Mesenchymal stem cell (in vitro differentiated cells and primary cell): ENCODE measurements around the gene SH3TC2.

ENCODE experiments used
- DNase-seq: peaks from one replicate; pipeline ENCODE4 v3.0.0-alpha.2; 2013
- H2AFZ ChIP-seq: one replicate; pipeline ENCODE4 v1.6.1; 2013; ENCODE audit warnings: low read depth, mild to moderate bottlenecking, control low read depth, inconsistent platforms, low read length, moderate library complexity
- H2AK5ac ChIP-seq: 2 replicates; pipeline ENCODE4 v1.6.1; 2013; ENCODE audit warnings: low read length, moderate library complexity, mild to moderate bottlenecking, inconsistent platforms; ENCODE audit not compliant: severe bottlenecking
- H2BK120ac ChIP-seq: one replicate; pipeline ENCODE4 v1.6.1; 2013; ENCODE audit warnings: low read depth, mild to moderate bottlenecking, inconsistent platforms, low read length, moderate library complexity
- H2BK12ac ChIP-seq, 2 experiments: one replicate each; pipeline ENCODE4 v1.6.1; 2013; ENCODE audit warnings: inconsistent platforms in 2 of 2, low read length in 2 of 2, mild to moderate bottlenecking in 2 of 2, moderate library complexity in 2 of 2, control low read depth in 1 of 2
- H2BK15ac ChIP-seq: one replicate; pipeline ENCODE4 v1.6.1; 2013; ENCODE audit warnings: mild to moderate bottlenecking, low read depth, inconsistent platforms; ENCODE audit not compliant: poor library complexity, severe bottlenecking
- H2BK5ac ChIP-seq: 2 replicates; pipeline ENCODE4 v1.6.1; 2013; ENCODE audit warnings: low read depth, mild to moderate bottlenecking, low read length, control low read depth, inconsistent platforms; ENCODE audit not compliant: poor library complexity, severe bottlenecking
- H3K14ac ChIP-seq, 2 experiments: one replicate each; pipeline ENCODE4 v1.6.1; 2013; ENCODE audit warnings: inconsistent platforms in 2 of 2, low read length in 2 of 2, control low read depth in 1 of 2, mild to moderate bottlenecking in 1 of 2, moderate library complexity in 1 of 2
- H3K18ac ChIP-seq, 2 experiments: one replicate each; pipeline ENCODE4 v1.6.1; 2013; ENCODE audit warnings: inconsistent platforms in 2 of 2, low read length in 2 of 2, control low read depth in 1 of 2, low read depth in 1 of 2, mild to moderate bottlenecking in 1 of 2
- H3K23ac ChIP-seq, 2 experiments: one replicate each; pipeline ENCODE4 v1.6.1; 2013; ENCODE audit warnings: inconsistent platforms in 2 of 2, low read length in 2 of 2, mild to moderate bottlenecking in 2 of 2, moderate library complexity in 2 of 2, control low read depth in 1 of 2
- H3K27ac ChIP-seq: 2 replicates; pipeline ENCODE4 v1.5.1; 2013; ENCODE audit warnings: mild to moderate bottlenecking, moderate library complexity, low read length, control low read depth, inconsistent platforms; ENCODE audit not compliant: poor library complexity, severe bottlenecking
- H3K27me3 ChIP-seq, 2 experiments: 2 replicates each; pipeline versions ENCODE4 v1.6.1 to v1.7.0; 2013; ENCODE audit warnings: low read length in 2 of 2, mild to moderate bottlenecking in 2 of 2, moderate library complexity in 2 of 2, control low read depth in 1 of 2, inconsistent platforms in 1 of 2; ENCODE audit not compliant: control insufficient read depth in 1 of 2, insufficient read depth in 1 of 2
- H3K36me3 ChIP-seq, 2 experiments: 2 replicates each; pipeline versions ENCODE4 v1.6.1 to v1.7.0; 2013; ENCODE audit warnings: low read length in 2 of 2, control low read depth in 1 of 2, inconsistent platforms in 1 of 2, low read depth in 1 of 2, mild to moderate bottlenecking in 1 of 2; ENCODE audit not compliant: insufficient read depth in 2 of 2, control insufficient read depth in 1 of 2
- H3K4ac ChIP-seq, 2 experiments: one replicate each; pipeline ENCODE4 v1.6.1; 2013; ENCODE audit warnings: inconsistent platforms in 2 of 2, low read length in 2 of 2, mild to moderate bottlenecking in 2 of 2, moderate library complexity in 2 of 2, control low read depth in 1 of 2, low read depth in 1 of 2
- H3K4me1 ChIP-seq: 2 replicates; pipeline ENCODE4 v1.6.1; 2013; ENCODE audit warnings: low read depth, low read length, control low read depth; ENCODE audit not compliant: control insufficient read depth, insufficient read depth
- H3K4me2 ChIP-seq: 2 replicates; pipeline ENCODE4 v1.6.1; 2013; ENCODE audit warnings: low read length, mild to moderate bottlenecking, inconsistent platforms; ENCODE audit not compliant: poor library complexity, severe bottlenecking
- H3K4me3 ChIP-seq, 2 experiments: 2 replicates each; pipeline versions ENCODE4 v1.5.1 to v1.7.0; 2013; ENCODE audit warnings: low read length in 2 of 2, mild to moderate bottlenecking in 2 of 2, control low read depth in 1 of 2, low read depth in 1 of 2; ENCODE audit not compliant: insufficient read depth in 1 of 2
- H3K79me1 ChIP-seq: replicated peaks from 2 replicates; pipeline ENCODE4 v1.6.1; 2013; ENCODE audit warnings: mild to moderate bottlenecking, control low read depth, low read length, inconsistent platforms; ENCODE audit not compliant: poor library complexity, severe bottlenecking
- H3K9ac ChIP-seq: 2 replicates; pipeline ENCODE4 v1.7.0; 2013; ENCODE audit warnings: mild to moderate bottlenecking, low read length, moderate library complexity
- H3K9me3 ChIP-seq: 2 replicates; pipeline ENCODE4 v1.7.0; 2013; ENCODE audit warnings: mild to moderate bottlenecking, low read length; ENCODE audit not compliant: control insufficient read depth
- H4K8ac ChIP-seq: one replicate; pipeline ENCODE4 v1.6.1; 2013; ENCODE audit warnings: inconsistent platforms, mild to moderate bottlenecking, low read length, moderate library complexity
- H4K91ac ChIP-seq: one replicate; pipeline ENCODE4 v1.6.1; 2013; ENCODE audit warnings: mild to moderate bottlenecking, low read length, inconsistent platforms
- WGBS: methylation state at CpG from one replicate; pipeline ENCODE4 v1.1.7; 2013; ENCODE audit warnings: mixed read lengths; 5-methylcytosine and 5-hydroxymethylcytosine counted together

The SH3TC2 gene

DNA sequence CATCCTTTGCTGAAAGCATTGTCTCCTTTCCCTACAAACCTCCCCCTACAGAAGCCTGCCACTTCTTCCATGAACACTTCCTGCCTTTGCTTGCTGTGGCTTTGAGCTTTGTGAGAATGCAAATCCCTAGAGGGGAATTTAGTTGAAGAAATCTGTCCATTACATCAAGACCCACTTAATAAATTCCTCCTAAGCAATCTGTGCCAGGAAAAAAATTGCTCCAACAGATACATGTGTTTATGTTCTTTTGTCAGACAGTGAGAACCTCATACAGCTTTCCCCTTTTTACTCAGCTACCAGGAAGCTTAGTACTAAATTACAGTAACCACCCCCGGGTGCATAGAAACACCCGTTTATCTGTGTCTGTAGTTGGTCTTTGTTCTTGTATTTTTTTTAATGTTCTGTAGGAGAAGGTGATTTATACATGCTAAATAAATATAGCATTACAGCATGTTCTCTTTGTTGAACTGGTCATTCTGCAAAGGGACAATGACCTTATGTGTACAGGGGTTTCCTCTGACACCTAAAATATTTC, 43.9 kb downstream of the SH3TC2 start:
- Histone ChIP-seq H2BK120ac (peak overlapping the region; percentile 92), H3K4ac (peak overlapping the region in 1 of 2 experiments; percentile 51), H2BK5ac (no peak overlapping the region), H3K36me3 (no peaks in the 10 kb centered on the region), H3K23ac (no peak overlapping the region), H3K4me3 (no peak overlapping the region), H3K18ac (peak overlapping the region in 1 of 2 experiments; percentile 70), H2AK5ac (peak overlapping the region; percentile 54), H2BK15ac (no peak overlapping the region), H2BK12ac (peak overlapping the region; percentile 28 to 78), H3K14ac (peak overlapping the region in 1 of 2 experiments; percentile 86), H3K9ac (no peak overlapping the region), H3K4me1 (peaks cover 4% of the 10 kb centered on the region), H3K4me2 (no peak overlapping the region), H3K79me1 (no peaks in the 10 kb centered on the region), H3K27me3 (peaks cover 0 to 5% of the 10 kb centered on the region in 2 experiments), H3K9me3 (no peaks in the 10 kb centered on the region), H3K27ac (no peak overlapping the region), H4K8ac (peak overlapping the region; percentile 41), H2AFZ (no peak overlapping the region), H4K91ac (peak overlapping the region; percentile 80)
- peak; percentile 86 for DNase-seq
- no CpG with 5 or more reads among the region's 2 CpGs for WGBS

DNA sequence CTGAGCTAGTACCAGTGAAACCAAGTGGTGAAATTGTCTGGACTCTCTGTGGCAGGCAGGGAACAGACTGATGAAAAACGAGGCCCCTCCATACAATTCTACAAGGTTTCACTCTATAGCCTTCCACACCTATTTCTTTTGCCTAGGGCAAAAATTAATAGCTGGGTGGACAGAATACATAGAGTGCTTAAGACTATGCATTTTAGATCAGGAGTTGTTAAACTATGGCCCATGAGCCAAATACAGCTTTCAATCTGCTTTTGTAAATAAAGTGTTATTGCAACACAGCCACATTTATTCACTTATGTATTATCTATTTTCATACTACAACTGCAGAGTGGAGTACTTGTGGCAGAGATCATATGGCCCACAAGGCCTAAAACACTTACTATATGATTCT, 45.2 kb downstream of the SH3TC2 start:
- H4K8ac ChIP-seq: no peak overlapping the region
- no peak overlapping the region for H2BK15ac ChIP-seq
- H3K27me3 ChIP-seq: peaks cover 0 to 9% of the 10 kb centered on the region in 2 experiments
- no peak overlapping the region for H2BK12ac ChIP-seq
- H2AFZ ChIP-seq: no peak overlapping the region
- no peak overlapping the region for H3K27ac ChIP-seq
- WGBS: no CpG with 5 or more reads among the region's 1 CpG
- no peaks in the 10 kb centered on the region for H3K79me1 ChIP-seq
- H3K36me3 ChIP-seq: no peaks in the 10 kb centered on the region
- no peak overlapping the region for H3K4me3 ChIP-seq
- H4K91ac ChIP-seq: no peak overlapping the region
- H2AK5ac ChIP-seq: no peak overlapping the region
- no peak overlapping the region for H3K4ac ChIP-seq
- no peak for DNase-seq
- no peak overlapping the region for H3K18ac ChIP-seq
- no peak overlapping the region for H3K4me2 ChIP-seq
- H3K23ac ChIP-seq: no peak overlapping the region
- H3K4me1 ChIP-seq: peaks cover 4% of the 10 kb centered on the region
- H2BK120ac ChIP-seq: peak overlapping the region; percentile 15
- H2BK5ac ChIP-seq: no peak overlapping the region
- no peaks in the 10 kb centered on the region for H3K9me3 ChIP-seq
- no peak overlapping the region for H3K14ac ChIP-seq
- H3K9ac ChIP-seq: no peak overlapping the region

DNA sequence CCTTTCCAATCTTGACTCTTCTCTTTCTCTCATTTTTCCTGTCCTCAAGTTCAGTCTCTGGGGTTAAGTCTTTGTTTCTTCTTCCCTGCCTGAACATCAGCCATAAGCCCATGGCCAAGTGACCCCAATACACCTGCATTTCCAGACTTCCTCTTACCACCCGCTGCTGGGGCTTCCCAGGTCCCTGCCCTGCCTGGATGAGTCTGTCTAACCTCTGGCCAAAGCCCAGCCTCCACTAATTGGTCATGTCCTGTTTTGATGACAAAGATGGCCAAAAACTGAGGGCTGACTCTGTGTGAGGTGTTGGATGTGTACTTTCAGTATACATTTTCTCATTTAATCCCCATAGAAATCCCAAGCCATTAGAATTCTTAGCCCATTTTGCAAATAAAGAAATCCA, 47.3 kb downstream of the SH3TC2 start:
- no peak overlapping the region for H2AK5ac ChIP-seq
- H3K4me3 ChIP-seq: no peak overlapping the region
- peak overlapping the region; percentile 67 for H2BK120ac ChIP-seq
- H2BK5ac ChIP-seq: no peak overlapping the region
- H2BK12ac ChIP-seq: peak overlapping the region; percentile 34 to 94
- no peak overlapping the region for H3K4me2 ChIP-seq
- no peaks in the 10 kb centered on the region for H3K9me3 ChIP-seq
- H3K79me1 ChIP-seq: no peaks in the 10 kb centered on the region
- 100% methylated on average over 1 of the region's 1 CpG for WGBS
- peak overlapping the region; percentile 85 for H4K8ac ChIP-seq
- H2BK15ac ChIP-seq: no peak overlapping the region
- no peak overlapping the region for H3K27ac ChIP-seq
- peak overlapping the region in 1 of 2 experiments; percentile 74 for H3K14ac ChIP-seq
- peak overlapping the region; percentile 94 to 97 for H3K4ac ChIP-seq
- DNase-seq: no peak
- peak overlapping the region; percentile 90 for H4K91ac ChIP-seq
- H3K23ac ChIP-seq: peak overlapping the region in 1 of 2 experiments; percentile 25
- H3K18ac ChIP-seq: peak overlapping the region; percentile 74 to 92
- no peak overlapping the region for H2AFZ ChIP-seq
- peaks cover 0 to 13% of the 10 kb centered on the region in 2 experiments for H3K27me3 ChIP-seq
- H3K9ac ChIP-seq: no peak overlapping the region
- no peaks in the 10 kb centered on the region for H3K36me3 ChIP-seq
- peaks cover 8% of the 10 kb centered on the region for H3K4me1 ChIP-seq

DNA sequence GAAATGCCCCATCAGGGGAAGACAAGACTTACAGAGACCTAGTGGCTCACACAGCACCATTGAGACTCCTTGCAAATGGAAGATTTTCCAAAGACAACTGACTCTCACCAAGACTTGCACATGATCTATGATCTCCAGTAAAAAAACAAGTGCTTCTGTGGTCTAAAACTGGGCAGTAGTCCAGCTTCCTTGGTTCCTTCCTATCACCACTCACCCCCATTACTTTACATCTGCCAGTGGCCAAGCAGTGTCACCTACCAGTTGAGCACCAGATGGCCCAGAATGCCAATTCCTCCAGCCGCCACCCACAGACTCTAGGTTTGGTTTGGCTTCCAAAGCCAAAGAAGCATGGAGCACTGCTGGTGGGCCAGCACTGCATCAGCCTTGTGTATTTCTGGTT, 47.7 kb downstream of the SH3TC2 start:
- 88% methylated on average over 1 of the region's 1 CpG for WGBS
- peak; percentile 73 for DNase-seq
- Histone ChIP-seq H3K14ac (no peak overlapping the region), H3K9ac (no peak overlapping the region), H3K18ac (peak overlapping the region; percentile 74 to 92), H2BK5ac (no peak overlapping the region), H2BK15ac (no peak overlapping the region), H2BK120ac (peak overlapping the region; percentile 67), H3K9me3 (no peaks in the 10 kb centered on the region), H3K27ac (no peak overlapping the region), H3K4me1 (peaks cover 8% of the 10 kb centered on the region), H3K79me1 (no peaks in the 10 kb centered on the region), H3K23ac (peak overlapping the region in 1 of 2 experiments; percentile 25), H3K4ac (peak overlapping the region; percentile 94 to 97), H2AFZ (no peak overlapping the region), H3K4me2 (no peak overlapping the region), H3K27me3 (peaks cover 0 to 15% of the 10 kb centered on the region in 2 experiments), H3K36me3 (no peaks in the 10 kb centered on the region), H2BK12ac (peak overlapping the region; percentile 72 to 94), H4K91ac (peak overlapping the region; percentile 90), H3K4me3 (no peak overlapping the region), H2AK5ac (no peak overlapping the region), H4K8ac (peak overlapping the region; percentile 85)
